Brain pericyte (primary cell): ENCODE measurements around the gene STARD5.

Experiments used
- DNase-seq: peaks from one replicate; pipeline ENCODE4 v3.0.0-alpha.2; 2012; ENCODE audit warnings: low read depth, low spot score

Gene STARD5

DNA sequence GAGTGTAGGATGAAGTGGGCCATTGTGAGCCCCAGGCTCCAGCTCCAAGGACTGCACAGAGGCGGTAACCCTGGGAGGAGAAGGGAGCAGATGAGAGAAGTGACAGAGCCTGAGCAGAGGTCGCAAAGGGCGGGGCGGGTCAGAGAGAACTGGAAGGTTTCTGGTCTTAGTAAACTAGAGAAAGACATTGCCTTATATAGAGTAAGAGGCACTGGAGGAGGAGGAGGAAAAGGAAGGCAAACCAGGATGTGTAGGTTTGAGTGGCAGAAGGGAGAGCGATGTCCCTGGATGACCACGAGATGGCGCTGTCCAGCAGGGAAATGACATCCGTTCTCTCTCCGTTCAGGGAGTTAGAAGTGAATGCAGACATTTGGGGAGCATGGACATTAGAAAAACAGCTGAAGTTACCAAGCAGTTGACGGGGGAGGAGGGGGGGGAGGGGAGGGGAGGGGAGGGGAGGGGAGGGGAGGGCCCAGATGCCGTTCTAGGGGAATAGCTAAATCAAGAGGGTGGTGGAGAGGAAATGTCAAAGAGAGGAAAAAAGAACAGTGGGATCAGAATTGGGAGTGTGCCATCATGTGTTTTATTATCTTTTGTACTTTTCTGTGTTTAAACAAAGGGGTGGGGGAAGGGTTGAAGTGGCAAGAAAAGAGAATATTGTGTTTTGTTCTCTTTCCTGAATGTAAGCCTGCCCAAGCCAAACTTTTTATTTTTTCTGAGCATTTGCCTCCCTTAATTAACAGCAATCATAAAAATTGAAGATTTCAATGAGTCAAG is 48.8 kb downstream of the STARD5 start:
- no peak for DNase-seq

DNA sequence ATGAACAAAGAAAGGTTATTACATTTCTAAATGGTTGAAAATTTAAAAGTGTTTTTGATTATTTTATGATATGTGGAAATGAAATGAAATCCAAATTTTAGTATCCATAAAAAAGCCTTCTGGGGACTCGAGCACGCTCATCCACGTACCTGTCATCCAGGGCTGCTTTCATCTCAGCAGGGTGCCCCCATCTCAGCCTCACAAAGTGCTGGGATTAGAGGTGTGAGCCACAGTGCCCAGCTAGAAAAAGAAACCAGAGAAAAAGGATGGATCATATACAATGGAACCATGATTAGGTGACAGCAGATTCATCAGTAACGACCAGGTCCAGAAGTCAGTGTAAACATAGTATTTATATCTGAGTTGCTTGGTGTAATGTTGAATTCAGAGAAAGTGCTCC is 49.7 kb downstream of the STARD5 start:
- no peak for DNase-seq

DNA sequence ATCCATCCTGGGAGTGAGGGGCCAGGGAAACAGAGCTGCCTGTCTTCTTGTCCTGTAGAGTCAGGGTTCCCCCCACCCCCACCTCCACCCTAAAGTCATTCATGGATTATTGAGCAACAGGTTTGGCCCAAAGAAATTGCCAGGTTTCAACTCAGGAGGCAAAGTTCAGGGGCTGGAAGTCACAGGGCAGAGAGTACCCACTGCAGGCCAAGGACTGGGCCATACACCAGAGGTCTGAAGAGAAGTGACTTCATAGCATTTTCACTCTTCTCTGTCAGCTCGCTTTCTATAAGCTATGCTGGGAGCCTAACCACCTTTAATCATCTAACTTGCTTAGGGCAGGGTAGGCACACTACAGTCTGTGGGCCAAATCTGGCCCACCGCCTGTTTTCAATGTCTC is 50.1 kb downstream of the STARD5 start:
- no peak for DNase-seq

DNA sequence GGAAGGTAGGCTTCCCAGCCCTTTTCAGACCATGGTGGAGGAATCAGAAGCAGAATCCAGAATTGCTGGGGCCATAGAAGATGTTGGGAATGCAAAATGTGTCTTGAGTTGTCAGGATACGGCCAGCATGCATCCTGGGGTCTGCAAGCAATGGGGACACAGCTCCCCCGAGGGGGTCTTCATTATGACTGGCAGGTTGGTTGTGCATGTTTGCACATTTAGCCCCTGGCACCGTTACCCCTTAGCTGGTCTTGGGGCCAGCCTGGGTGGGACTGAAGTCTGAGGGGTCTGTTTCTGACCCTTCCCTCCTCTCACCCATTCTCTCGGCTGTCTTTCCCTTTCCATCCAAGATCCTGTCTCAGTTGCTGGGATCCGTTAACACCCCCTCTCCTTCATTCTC is 50.7 kb downstream of the STARD5 start:
- no peak for DNase-seq

DNA sequence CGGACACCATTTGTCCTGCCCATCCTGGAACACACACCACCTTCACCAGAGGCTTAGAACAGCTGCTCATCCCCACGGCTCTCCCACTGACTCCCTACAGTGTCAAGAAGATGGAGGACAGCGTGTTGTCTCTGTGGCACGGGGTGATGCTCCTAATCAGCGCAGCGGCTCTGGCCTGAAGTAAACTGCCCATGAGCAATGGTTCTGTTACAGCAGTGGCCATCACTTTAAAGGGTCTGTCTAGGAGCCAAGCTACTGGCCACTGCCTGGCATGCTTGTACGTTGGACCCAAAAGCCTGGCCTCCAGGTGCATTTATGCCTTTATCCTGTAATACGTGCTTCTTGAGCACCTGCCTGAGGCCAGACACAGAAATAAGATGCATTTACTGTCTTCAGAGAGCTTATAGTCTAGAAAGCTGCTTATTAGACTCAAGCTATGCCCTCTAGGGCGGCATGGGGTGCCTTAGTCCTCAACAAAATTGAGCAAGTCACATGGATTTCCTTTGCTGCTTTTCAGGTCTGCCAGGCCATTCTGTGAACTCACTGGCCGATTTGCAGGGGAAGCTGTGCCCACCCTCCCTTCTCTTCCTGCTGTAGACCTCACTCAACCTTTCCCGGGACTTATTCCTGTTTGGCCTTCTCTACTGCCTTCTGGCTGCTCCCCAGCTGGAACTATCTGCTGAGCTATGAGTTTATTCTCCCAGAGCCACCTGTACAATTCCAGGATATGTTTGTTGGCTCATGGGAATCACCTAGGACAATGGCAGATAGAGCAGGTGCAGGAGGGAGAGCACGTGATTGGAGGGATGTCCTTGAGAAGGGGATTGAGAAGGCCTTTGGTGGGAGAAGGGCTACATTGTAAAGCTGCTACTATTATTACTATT is 51.9 kb downstream of the STARD5 start:
- DNase-seq, result no peak

DNA sequence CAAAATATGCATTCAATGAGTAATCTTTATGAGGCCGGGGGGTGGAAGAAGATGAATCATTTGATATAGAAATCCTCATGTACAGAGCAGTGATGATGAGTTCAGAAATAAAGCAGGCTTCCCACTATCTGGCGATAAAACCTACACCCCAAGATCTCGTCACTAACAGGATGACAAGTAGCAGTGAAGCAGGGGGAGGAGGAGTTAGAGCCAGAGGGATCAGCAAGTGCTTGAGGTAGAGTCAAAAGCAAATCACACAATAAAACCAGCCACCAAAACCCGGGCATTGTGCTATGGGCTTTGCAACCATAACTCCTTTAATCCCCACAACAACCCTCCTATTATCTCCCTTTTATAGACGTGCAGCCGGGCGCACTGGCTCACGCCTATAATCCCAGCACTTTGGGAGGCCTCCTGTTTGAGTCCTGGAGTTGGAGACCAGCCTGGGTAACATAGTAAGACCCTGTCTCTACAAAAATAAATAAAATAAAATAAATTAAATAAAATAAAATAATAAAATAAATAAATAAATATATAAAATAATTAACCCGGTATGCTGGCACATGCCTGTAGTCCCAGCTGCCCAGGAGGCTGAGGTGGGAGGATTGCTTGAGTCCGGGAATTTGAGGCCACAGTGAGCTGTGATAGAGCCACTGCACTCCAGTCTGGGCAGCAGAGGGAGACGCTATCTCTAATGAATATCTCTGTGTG is 53.0 kb downstream of the STARD5 start:
- DNase-seq, result no peak

DNA sequence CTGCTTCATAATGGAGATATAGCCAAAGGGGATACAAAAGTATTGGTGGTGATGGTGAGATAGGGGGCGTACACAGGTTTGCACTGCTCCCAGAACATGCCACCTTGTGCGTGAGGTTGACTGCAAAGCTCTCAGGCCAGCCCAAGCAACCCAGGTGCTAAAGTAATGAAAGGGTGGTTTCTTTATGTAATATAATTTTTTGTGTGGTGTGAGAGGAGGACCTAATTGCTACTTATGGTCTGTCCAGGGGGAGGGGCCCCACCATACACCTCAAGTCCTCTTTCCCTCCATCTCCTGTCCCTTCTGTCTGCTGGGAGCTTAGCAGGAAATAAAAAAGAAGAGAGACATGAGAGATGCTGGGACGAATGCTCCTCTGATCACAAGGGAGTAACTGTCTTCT is 53.8 kb downstream of the STARD5 start:
- no peak for DNase-seq

DNA sequence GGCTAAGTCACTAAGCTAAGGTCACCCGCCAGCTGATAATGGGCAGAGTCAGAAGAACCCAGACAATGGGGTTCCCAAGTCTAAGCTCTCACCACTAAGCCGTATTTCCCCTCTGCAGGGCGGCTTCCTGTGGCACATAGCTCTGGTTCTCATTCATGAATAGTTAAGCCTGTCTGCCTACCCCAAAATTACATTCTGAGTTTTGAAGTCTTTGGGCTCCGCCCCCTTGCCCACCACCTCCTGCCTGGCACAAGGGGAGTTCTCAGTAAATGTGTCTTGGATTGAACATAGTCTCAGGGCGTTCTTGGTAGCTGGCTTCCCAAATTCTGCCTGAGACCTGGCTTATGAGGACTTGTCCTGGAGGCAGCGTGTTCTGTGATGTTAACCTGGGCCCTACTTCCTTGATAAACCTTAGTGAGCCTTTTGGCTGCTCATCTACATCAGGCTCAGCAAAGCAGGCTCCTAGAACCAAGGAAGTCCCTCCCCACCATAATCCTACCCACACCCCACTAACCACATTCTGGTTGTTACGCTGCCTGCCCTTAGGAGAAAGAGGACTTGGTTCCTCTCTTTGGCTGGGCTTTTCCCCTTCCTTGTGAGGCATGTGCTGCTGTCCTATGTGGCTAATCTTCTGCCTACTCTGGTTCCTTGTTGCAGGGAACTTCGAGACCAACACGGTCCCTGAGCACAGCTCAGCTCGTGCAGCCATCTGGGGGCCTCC is 54.9 kb downstream of the STARD5 start:
- DNase-seq, result no peak

DNA sequence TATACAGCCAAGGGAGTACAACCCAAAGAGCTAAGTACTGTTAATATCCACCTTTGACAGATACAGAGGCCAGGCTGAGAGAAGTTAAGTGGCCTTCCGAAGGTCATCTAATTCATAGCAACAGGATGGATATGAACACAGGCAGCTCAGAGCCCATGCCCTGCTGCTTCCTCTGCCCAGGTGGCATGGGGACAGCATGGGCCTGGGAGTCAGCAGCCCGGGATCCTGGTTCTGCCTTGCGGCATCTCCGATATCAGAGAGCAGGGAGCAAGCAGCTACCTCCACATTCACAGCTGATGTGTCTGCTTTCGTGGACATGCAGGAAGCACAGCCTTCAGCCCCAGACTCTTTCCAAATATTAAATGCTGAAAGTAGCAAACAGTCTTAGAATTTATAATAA is 55.6 kb downstream of the STARD5 start:
- no peak for DNase-seq

DNA sequence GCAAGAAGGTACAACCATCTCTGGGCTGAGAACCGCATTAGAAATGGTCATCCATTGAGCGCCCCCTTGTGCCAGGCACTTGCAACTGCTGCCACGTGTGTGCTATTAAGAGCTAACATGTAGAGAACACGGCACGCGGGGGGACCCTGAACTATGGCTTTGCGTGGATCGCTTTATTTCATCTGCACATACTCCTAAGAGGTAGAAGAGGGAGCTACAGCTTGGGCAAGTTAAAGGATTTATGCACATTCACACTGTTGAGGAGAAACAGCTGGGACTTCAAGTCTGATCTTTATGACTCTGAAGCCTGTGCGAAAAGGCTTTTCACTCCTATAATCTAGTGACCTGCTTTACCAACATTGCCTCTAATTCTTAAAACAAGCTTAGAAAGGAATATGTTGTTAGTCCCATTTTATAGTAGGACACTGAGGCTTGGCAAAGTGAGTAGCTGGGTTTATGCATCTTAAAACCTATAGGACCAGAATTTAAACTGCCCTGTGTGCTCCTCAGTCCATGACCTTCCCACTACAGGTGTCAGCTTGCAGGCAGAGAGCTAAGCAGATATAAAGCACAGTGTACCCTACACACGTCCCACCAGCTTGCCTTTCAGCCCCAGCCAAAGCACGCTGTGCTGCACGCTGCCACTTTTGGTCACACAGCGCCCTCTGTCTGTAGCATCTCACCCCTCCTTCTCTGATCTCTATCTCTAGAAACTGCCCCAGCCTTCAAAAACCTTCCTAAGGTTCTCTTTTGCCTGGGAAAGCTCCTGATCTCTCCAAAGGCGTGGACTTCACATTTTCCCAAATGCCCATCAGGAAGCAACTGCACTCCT is 57.8 kb downstream of the STARD5 start:
- no peak for DNase-seq

DNA sequence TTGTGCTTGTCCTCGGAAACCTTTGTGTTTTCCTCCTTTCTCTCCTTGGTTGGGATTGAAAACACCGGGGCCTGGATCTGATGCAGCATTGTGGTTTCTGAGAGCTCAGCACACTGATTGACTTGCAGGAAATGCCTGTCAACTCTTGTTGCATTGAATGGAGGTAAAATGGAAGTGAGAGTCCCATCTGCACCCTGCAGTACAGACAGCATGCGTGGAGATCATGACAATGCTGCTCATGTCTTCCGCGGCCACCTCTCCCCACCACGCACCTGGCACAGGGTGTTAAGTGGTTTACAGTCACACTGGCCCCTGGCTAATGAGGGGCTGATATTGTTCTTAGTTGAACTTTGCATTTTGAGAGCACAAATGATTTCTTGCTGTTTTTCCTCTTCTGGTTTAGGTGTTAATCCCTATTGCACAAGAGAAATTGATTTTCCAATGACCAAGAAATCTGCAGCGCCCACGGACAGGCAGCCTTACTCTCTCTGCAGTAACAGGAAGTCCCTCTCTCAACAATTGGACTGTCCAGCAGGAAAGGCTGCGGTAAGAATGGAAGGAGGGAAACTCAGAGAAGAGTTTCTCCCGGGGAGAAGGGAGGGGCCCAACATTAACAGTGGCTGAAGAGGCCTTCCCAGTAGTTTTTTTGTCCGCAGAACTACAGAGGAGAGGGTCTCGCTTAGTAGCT is 58.5 kb downstream of the STARD5 start:
- DNase-seq, result no peak

DNA sequence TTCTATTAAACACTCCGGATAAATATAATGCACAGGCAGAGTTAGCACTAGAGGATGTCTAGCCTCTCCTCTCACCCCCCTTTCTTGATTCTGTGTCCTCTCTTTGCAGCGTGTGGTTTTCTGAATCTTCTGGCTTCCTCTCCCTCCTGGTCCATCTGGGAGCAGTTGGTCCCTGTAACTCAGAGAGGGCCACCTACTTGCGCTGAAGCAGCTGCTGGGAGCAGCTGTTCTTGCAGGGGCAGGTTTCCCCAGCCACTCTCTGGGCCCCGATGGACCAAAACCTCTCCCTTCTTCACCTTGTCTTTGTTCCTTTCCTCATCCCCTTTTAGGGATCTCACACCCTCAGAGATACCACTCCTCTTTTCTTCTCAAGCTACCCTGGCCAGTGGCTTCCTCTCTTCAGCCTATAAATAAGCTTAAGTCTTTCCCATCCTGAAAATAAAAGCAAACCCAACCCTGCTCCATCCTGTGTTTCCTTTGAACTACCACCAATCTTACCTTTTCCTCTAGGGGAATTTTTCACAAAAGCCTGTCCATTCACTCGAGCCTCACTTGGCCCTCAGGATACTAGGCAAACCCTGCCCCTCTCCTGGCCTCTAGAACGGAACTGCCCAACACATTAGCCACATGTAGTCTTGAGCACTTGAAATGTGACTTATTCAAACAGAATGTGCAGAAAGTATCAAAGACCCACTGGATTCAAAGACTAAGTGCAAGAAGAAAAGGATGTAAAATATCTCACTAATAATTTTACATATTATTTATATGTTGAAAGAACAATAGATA is 59.7 kb downstream of the STARD5 start:
- no peak for DNase-seq

DNA sequence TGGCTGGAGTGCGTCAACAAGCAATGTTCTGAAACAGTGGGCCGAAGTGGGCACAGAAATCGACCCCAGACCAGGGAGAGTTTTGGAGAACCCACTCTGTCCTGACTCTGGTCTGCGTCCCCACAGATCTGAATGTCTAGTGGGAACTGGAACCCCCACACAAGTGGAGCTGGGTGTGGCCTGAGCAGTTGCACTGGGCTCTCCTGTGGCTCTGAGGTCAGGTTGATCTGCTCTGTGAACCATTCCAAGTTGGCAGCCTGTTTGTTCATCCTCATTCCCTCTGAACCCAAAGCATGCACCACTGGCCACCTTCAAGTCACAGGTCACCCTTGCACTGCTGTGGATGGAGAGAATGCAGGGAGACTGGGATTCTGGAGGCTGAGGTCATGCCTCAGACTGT is 60.5 kb downstream of the STARD5 start:
- DNase-seq, result no peak

DNA sequence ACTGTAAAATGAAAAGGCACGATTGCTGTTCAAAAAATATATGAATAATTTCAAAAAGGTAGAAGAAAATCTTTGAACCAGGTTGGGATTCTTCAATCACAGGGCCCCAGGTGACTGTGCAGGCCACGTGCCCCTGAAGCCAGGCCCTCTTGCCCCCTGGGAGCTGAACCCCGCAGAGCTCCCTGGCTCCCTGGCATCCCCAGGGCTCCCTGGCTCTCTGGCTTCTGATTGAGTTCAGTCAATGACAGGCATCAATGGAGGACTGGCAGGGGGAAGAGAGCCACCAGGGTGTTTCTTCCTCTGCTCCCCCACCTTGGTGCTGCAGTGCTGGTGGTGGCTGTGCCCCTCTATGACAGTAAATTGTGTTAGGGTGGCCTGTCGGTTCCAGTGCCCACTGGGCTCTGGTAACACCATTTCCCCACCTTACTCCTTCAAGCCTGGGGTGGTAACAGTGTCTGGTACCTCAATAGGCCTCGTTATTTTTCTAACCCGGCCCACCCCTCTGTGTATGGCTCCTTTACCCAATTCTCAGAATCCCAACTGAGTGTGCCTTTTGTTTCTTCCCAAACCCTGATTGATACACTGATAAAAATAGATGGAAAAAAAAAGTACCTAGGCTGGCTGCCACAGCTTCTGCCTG is 62.6 kb downstream of the STARD5 start:
- DNase-seq, result no peak

DNA sequence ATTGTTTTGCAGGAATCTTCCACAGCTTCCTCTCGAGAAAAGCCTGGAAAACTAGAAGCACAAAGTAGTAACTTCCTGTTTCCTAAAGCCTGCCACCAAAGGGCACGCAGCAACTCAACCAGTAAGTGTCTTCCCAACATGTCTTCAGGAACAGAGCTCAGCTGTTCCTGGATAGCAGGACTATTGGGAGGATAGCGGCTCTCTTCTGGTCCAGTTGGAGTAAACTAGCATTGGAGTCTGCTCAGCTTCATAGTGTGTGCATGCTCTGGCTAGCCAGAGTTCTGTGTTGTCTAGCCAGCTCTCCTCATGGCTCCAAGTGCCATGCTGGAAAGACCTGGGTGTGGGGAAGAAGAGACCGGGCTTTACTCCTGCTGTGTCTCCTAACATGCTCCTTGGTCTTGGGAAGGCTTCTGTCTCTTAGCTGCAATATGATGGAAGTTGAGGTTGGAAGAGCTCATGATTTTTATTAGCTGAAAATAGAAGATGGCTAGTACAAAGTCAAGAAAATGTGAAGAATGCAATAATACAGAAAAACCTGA is 64.1 kb downstream of the STARD5 start:
- DNase-seq, result no peak
